H1 (cell line): ENCODE data around the gene TNIP1. TPM values are rescaled to one million over a fixed set of nuclear protein-coding genes. Genes with fewer than 3 reads are reported as not detected.

ENCODE experiments used
- CTCF ChIA-PET: fragments of 300-600 bp; sonication (Branson Sonifier 250); formaldehyde crosslinking; loops from one replicate; lab custom pipeline; 2021; ENCODE audit not compliant: partially characterized antibody; lab: Charles Lee
- POLR2A ChIA-PET: fragments of 300-600 bp; sonication (Branson Sonifier 250); formaldehyde crosslinking; loops from one replicate; lab custom pipeline; 2021; ENCODE audit warnings: inconsistent platforms; ENCODE audit not compliant: partially characterized antibody; lab: Charles Lee
- DNase-seq, 2 experiments: peaks; one replicate each; pipeline versions ENCODE4 v3.0.0 to v3.0.0-alpha.2; 2010 to 2022; ENCODE audit warnings: low spot score in 2 of 2, low read depth in 1 of 2, mixed read lengths in 1 of 2
- FAIRE-seq: peaks from 2 replicates; lab custom pipeline; 2011; peaks lifted over from hg19 to GRCh38; lab: Jason Lieb, UNC
- H2AFZ ChIP-seq: 2 replicates; pipeline ENCODE4 v1.8.1; 2012; ENCODE audit warnings: low read length, inconsistent platforms
- H2AK5ac ChIP-seq: 2 replicates; pipeline ENCODE4 v1.6.1; 2013; ENCODE audit warnings: low read depth, low read length
- H2BK120ac ChIP-seq: replicated peaks from 2 replicates; pipeline ENCODE3; 2013; ENCODE audit warnings: low read depth, low read length, inconsistent platforms
- H2BK12ac ChIP-seq: 2 replicates; pipeline ENCODE4 v1.6.1; 2013; ENCODE audit warnings: low read depth, low read length
- H2BK15ac ChIP-seq: 2 replicates; pipeline ENCODE4 v1.6.1; 2013; ENCODE audit warnings: low read length
- H2BK20ac ChIP-seq: 2 replicates; pipeline ENCODE4 v1.6.1; 2013; ENCODE audit warnings: low read length
- H2BK5ac ChIP-seq: 2 replicates; pipeline ENCODE4 v1.6.1; 2013; ENCODE audit warnings: low read depth, low read length
- H3K14ac ChIP-seq: 2 replicates; pipeline ENCODE4 v1.6.1; 2013; ENCODE audit warnings: inconsistent platforms; ENCODE audit not compliant: insufficient read length
- H3K18ac ChIP-seq: 2 replicates; pipeline ENCODE4 v1.6.1; 2013; ENCODE audit warnings: low read length; ENCODE audit errors: extremely low read depth
- H3K23ac ChIP-seq: 2 replicates; pipeline ENCODE4 v1.6.1; 2013; ENCODE audit warnings: inconsistent platforms; ENCODE audit not compliant: insufficient read length
- H3K23me2 ChIP-seq: 2 replicates; pipeline ENCODE4 v1.6.1; 2013; ENCODE audit warnings: low read depth, low read length
- H3K27ac ChIP-seq: 2 replicates; pipeline ENCODE4 v1.6.1; 2011; ENCODE audit warnings: low read depth, low read length, inconsistent platforms
- H3K27me3 ChIP-seq, 4 experiments: replicated peaks in 1 of 4; 1 replicate in 1 of 4; 2 replicates in 3 of 4; pipeline versions ENCODE4 v1.6.1 to v1.8.1; 2011 to 2013; ENCODE audit warnings: low read length in 3 of 4, mild to moderate bottlenecking in 3 of 4, inconsistent platforms in 2 of 4, mixed read lengths in 2 of 4, moderate library complexity in 1 of 4; ENCODE audit not compliant: control insufficient read depth in 3 of 4, insufficient read depth in 3 of 4; ENCODE audit errors: extremely low read depth in 1 of 4
- H3K36me3 ChIP-seq, 4 experiments: 2 replicates each; pipeline versions ENCODE4 v1.6.1 to v1.8.1; 2011 to 2013; ENCODE audit warnings: mild to moderate bottlenecking in 4 of 4, low read length in 3 of 4, moderate library complexity in 2 of 4, control low read depth in 1 of 4, inconsistent platforms in 1 of 4; ENCODE audit not compliant: insufficient read depth in 4 of 4, control insufficient read depth in 2 of 4
- H3K4ac ChIP-seq: replicated peaks from 2 replicates; pipeline ENCODE3; 2013; ENCODE audit warnings: low read length, low read depth, mixed read lengths, inconsistent platforms; ENCODE audit not compliant: insufficient read length
- H3K4me1 ChIP-seq, 4 experiments: replicated peaks in 1 of 4; 1 replicate in 1 of 4; 2 replicates in 3 of 4; pipeline versions ENCODE4 v1.6.1 to v1.8.1; 2011 to 2013; ENCODE audit warnings: low read length in 3 of 4, inconsistent platforms in 2 of 4, mixed read lengths in 1 of 4; ENCODE audit not compliant: insufficient read depth in 4 of 4, control insufficient read depth in 3 of 4
- H3K4me2 ChIP-seq, 2 experiments: 2 replicates each; pipeline versions ENCODE4 v1.6.1 to v1.8.1; 2011 to 2013; ENCODE audit warnings: low read depth in 2 of 2, low read length in 2 of 2, control low read depth in 1 of 2, inconsistent platforms in 1 of 2, mild to moderate bottlenecking in 1 of 2; ENCODE audit not compliant: insufficient read depth in 1 of 2
- H3K4me3 ChIP-seq, 4 experiments: fragments of 200-600, 300-600 bp in 1 of 4; sonication (generic), shearing (Covaris generic), sonication (Bioruptor Twin) in 1 of 4; 2 replicates each; pipeline versions ENCODE4 v1.5.1 to v1.8.1; 2011 to 2016; ENCODE audit warnings: low read length in 4 of 4, low read depth in 3 of 4, control low read depth in 2 of 4, inconsistent platforms in 2 of 4, mild to moderate bottlenecking in 2 of 4, mixed read lengths in 1 of 4, moderate library complexity in 1 of 4; ENCODE audit not compliant: insufficient read depth in 2 of 4; ENCODE audit errors: extremely low read depth in 1 of 4
- H3K56ac ChIP-seq: replicated peaks from 2 replicates; pipeline ENCODE3; 2013; ENCODE audit warnings: low read depth, mild to moderate bottlenecking, mixed read lengths, low read length, inconsistent platforms; ENCODE audit not compliant: insufficient read length
- H3K79me1 ChIP-seq: 2 replicates; pipeline ENCODE4 v1.6.1; 2013; ENCODE audit warnings: low read depth, low read length, control low read depth
- H3K79me2 ChIP-seq, 2 experiments: 2 replicates each; pipeline versions ENCODE4 v1.6.1 to v1.8.1; 2012 to 2013; ENCODE audit warnings: low read length in 2 of 2, mild to moderate bottlenecking in 2 of 2, inconsistent platforms in 1 of 2; ENCODE audit not compliant: insufficient read depth in 2 of 2, control insufficient read depth in 1 of 2
- H3K9ac ChIP-seq, 4 experiments: replicated peaks in 1 of 4; 1 replicate in 1 of 4; 2 replicates in 3 of 4; pipeline versions ENCODE4 v1.6.1 to v1.8.1; 2011 to 2013; ENCODE audit warnings: low read depth in 3 of 4, low read length in 3 of 4, control low read depth in 2 of 4, mild to moderate bottlenecking in 2 of 4, moderate library complexity in 2 of 4, inconsistent platforms in 1 of 4; ENCODE audit errors: extremely low read depth in 1 of 4
- H3K9me3 ChIP-seq, 2 experiments: 2 replicates each; pipeline versions ENCODE4 v1.6.1 to v1.8.1; 2012 to 2013; ENCODE audit warnings: mild to moderate bottlenecking in 2 of 2, moderate library complexity in 2 of 2, control low read depth in 1 of 2, inconsistent platforms in 1 of 2, low read depth in 1 of 2, low read length in 1 of 2, mixed read lengths in 1 of 2; ENCODE audit not compliant: insufficient read depth in 2 of 2
- H4K20me1 ChIP-seq, 2 experiments: replicated peaks in 1 of 2; 2 replicates each; pipeline versions ENCODE3 to v1.8.1; 2011 to 2013; ENCODE audit warnings: inconsistent platforms in 2 of 2, low read length in 2 of 2, mild to moderate bottlenecking in 1 of 2; ENCODE audit not compliant: insufficient read depth in 2 of 2, control insufficient read depth in 1 of 2
- H4K5ac ChIP-seq: 2 replicates; pipeline ENCODE4 v1.6.1; 2013; ENCODE audit warnings: low read length, low read depth, mixed read lengths, inconsistent platforms; ENCODE audit not compliant: insufficient read length
- H4K8ac ChIP-seq: 2 replicates; pipeline ENCODE4 v1.8.0; 2013; ENCODE audit warnings: mild to moderate bottlenecking, moderate library complexity, low read length, inconsistent platforms; ENCODE audit not compliant: insufficient read depth; ENCODE audit errors: extremely low read depth
- H4K91ac ChIP-seq: replicated peaks from 2 replicates; pipeline ENCODE3; 2013; ENCODE audit warnings: low read length, mixed read lengths, inconsistent platforms; ENCODE audit not compliant: insufficient read length
- CBX5 ChIP-seq: fragments of 300-800, 300-1000 bp; sonication (generic); IDR thresholded peaks from 2 replicates; pipeline ENCODE4 v1.7.1; 2016; ENCODE audit warnings: antibody characterized with exemption, low read length, low read depth
- CHD1 ChIP-seq: IDR thresholded peaks from 2 replicates; pipeline ENCODE4 v1.6.1; 2012; ENCODE audit warnings: low read depth, low read length, improper control_type of control experiment
- CHD2 ChIP-seq: IDR thresholded peaks from 2 replicates; pipeline ENCODE4 v1.6.1; 2012; ENCODE audit warnings: low read length, improper control_type of control experiment
- CTBP2 ChIP-seq: IDR thresholded peaks from 2 replicates; pipeline ENCODE4 v1.7.0; 2011; ENCODE audit warnings: borderline replicate concordance, mild to moderate bottlenecking, moderate library complexity, mixed read lengths, low read length; ENCODE audit not compliant: insufficient read depth, insufficient read length
- EP300 ChIP-seq, 2 experiments: IDR thresholded peaks; 1 replicate in 1 of 2; 2 replicates in 1 of 2; pipeline ENCODE4 v1.6.1; 2011 to 2012; ENCODE audit warnings: low read depth in 2 of 2, low read length in 2 of 2, mild to moderate bottlenecking in 2 of 2, borderline replicate concordance in 1 of 2, inconsistent platforms in 1 of 2, moderate library complexity in 1 of 2
- NANOG ChIP-seq: IDR thresholded peaks from 2 replicates; pipeline ENCODE4 v1.6.1; 2011; ENCODE audit warnings: low read length, low read depth, mild to moderate bottlenecking, inconsistent platforms; ENCODE audit not compliant: insufficient read depth, poor library complexity, severe bottlenecking
- POLR2AphosphoS5 ChIP-seq: IDR thresholded peaks from 2 replicates; pipeline ENCODE4 v1.6.1; 2011; ENCODE audit warnings: low read depth, low read length
- RBBP5 ChIP-seq: IDR thresholded peaks from 2 replicates; pipeline ENCODE4 v1.7.1; 2012; ENCODE audit warnings: low read depth, mild to moderate bottlenecking, inconsistent platforms, low read length, moderate library complexity, borderline replicate concordance
- RNF2 ChIP-seq: fragments of 200-900, 300-1000 bp; sonication (generic); IDR thresholded peaks from 2 replicates; pipeline ENCODE4 v1.7.1; 2016; ENCODE audit warnings: borderline replicate concordance, low read depth, mild to moderate bottlenecking, antibody characterized with exemption, low read length; ENCODE audit not compliant: poor library complexity, severe bottlenecking; ENCODE audit errors: missing control alignments
- SP1 ChIP-seq: IDR thresholded peaks from 2 replicates; pipeline ENCODE4 v1.6.1; 2011; ENCODE audit warnings: low read depth, low read length
- SUZ12 ChIP-seq: fragments of 200-600 bp; sonication (generic); IDR thresholded peaks from 2 replicates; pipeline ENCODE4 v1.6.1; 2012; ENCODE audit warnings: mild to moderate bottlenecking, inconsistent platforms, low read length, moderate library complexity, mixed read lengths
- TAF1 ChIP-seq: IDR thresholded peaks from 2 replicates; pipeline ENCODE4 v1.6.1; 2011; ENCODE audit warnings: mild to moderate bottlenecking, low read depth, low read length
- WGBS, 2 experiments: shearing (Covaris generic) in 1 of 2; methylation state at CpG; one replicate each; pipeline versions ENCODE4 v1.1.6 to v1.1.7; 2013 to 2015; ENCODE audit warnings: low lambda C conversion rate in 2 of 2, mixed read lengths in 2 of 2, inconsistent platforms in 1 of 2, low coverage in 1 of 2, missing lambda C conversion rate in 1 of 2; ENCODE audit not compliant: insufficient replicate concordance in 2 of 2, insufficient coverage in 1 of 2, insufficient read length in 1 of 2; ENCODE audit errors: extremely low coverage in 1 of 2, missing lambda C conversion rate in 1 of 2; 5-methylcytosine and 5-hydroxymethylcytosine counted together
- polyA plus RNA-seq, 7 experiments: library from polyadenylated mRNA; depleted of rRNA in 3 of 7; stranded (reverse) in 5 of 7; unstranded in 2 of 7; fragments of >200 nt in 5 of 7; fragments of 200-250 nt in 2 of 7; gene quantifications; 1 replicate in 5 of 7; 2 replicates in 1 of 7; 4 replicates in 1 of 7; pipeline versions ENCODE4 v1.2.1 to v1.2.3, GENCODE V29; 2011 to 2013; ENCODE audit warnings: missing spikeins in 2 of 7, mixed read lengths in 2 of 7
- total RNA-seq: library from RNA; stranded (reverse); fragmentation: NEBNext Ultra II Directional; extraction: Animal tissue kit (Norgen Biotek cat#: 25700); gene quantifications from 2 replicates; pipeline ENCODE4 v1.2.1, GENCODE V29; 2021

The TNIP1 gene
- total and polyA plus RNA-seq, 2 of the 8 experiments (the other 6 are each of a cell fraction or from before 2014, with no cell fraction given): 14.2 to 31.9 TPM

DNA sequence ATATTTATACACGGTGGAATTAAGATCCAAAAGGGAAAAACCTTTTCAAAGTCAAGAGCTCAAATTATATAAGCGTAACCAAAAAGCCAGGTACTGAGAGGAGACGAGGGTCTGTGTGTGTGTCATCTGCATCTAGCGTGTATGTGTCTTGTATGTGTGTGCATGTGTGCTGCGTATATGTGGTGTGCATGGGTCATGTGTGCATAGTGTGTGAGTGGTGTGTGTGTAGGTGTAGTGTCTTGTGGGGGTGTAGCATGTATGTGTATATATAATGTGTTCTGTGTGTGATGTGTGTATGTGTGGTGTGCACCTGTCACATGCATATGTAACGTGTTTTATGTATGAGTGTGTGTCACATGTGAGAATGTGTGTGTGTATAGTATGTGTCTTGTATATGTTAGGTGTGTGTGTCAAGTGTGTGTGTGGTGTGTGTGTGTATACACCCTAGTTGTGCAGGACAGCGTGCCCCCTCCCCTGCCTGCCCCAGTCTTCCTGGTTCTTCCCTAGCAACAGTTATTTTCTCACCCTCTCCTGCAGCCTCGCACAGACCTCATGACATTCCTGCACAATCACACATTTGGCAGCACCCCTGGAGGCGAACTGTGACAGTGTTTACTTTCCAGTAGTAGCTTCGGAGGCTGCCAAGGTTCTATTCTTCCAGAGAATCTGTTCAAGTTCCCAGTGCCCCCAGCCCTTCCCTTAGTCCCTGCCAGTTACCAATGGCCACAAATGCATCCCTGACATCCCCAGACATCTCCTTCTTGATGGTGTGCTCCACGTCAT, 27.1 kb upstream of the TNIP1 start:
- H2BK5ac ChIP-seq: no peak overlapping the region
- no peaks in the 10 kb centered on the region for H3K4me1 ChIP-seq
- H4K91ac ChIP-seq: no peak overlapping the region
- FAIRE-seq: no peak
- no peak overlapping the region for H3K27ac ChIP-seq
- H3K4ac ChIP-seq: no peak overlapping the region
- no peak overlapping the region for H2AK5ac ChIP-seq
- no peak overlapping the region for H2BK12ac ChIP-seq
- H3K27me3 ChIP-seq: no peaks in the 10 kb centered on the region; a peak in 1 of 7 replicates
- H3K4me3 ChIP-seq: no peak overlapping the region
- no peak overlapping the region for H2AFZ ChIP-seq
- H3K14ac ChIP-seq: no peak overlapping the region
- H4K8ac ChIP-seq: no peak overlapping the region
- H4K5ac ChIP-seq: no peak overlapping the region
- DNase-seq: no peak
- no peak overlapping the region for H3K23ac ChIP-seq
- POLR2A ChIA-PET: no interaction called here
- WGBS, 2 experiments: 90% methylated on average over 10 of the region's 11 CpGs; no CpG with 5 or more reads in 1 of the 2 experiments
- no peak overlapping the region for H2BK120ac ChIP-seq
- no peaks in the 10 kb centered on the region for H3K9me3 ChIP-seq
- CTCF ChIA-PET: interaction anchor here (0.7 to 29.9 kb wide), 8 partner anchors 8 to 58 kb away, joined by 3 to 777 read pairs (median 10); no protein-coding TSS in a partner anchor
- peaks cover 2% of the 10 kb centered on the region; the same call in 1 of the 2 replicates for H3K23me2 ChIP-seq
- H3K9ac ChIP-seq: no peak overlapping the region
- H3K56ac ChIP-seq: no peak overlapping the region
- H3K79me2 ChIP-seq: no peaks in the 10 kb centered on the region
- peaks cover 2 to 4% of the 10 kb centered on the region in 2 experiments for H4K20me1 ChIP-seq
- no peak overlapping the region for H2BK20ac ChIP-seq
- no peak overlapping the region for H3K18ac ChIP-seq
- no peak overlapping the region for H3K4me2 ChIP-seq
- no peak overlapping the region for H2BK15ac ChIP-seq
- H3K79me1 ChIP-seq: no peaks in the 10 kb centered on the region
- peaks cover 0 to 15% (median 7%) of the 10 kb centered on the region in 4 experiments; a peak in 5 of 8 replicates for H3K36me3 ChIP-seq
- TF ChIP-seq CBX5 (no peak), NANOG (no peak), POLR2AphosphoS5 (no peak), SP1 (no peak), RBBP5 (no peak), CHD1 (no peak), EP300 (IDR thresholded peaks at IDR 0.05; ENCODE audit: borderline replicate concordance in 1 of 2, low read depth in 2 of 2, low read length in 2 of 2) (no peak), SUZ12 (no peak), CHD2 (no peak), TAF1 (no peak), CTBP2 (no peak), RNF2 (no peak)
